Ovary (tissue), 9 donors: ENCODE data around the gene FHAD1. TPM values are rescaled to one million over a fixed set of nuclear protein-coding genes. Genes with fewer than 3 reads are reported as not detected.

Source experiments
- DNase-seq, 5 donors: peaks; one replicate each; pipeline ENCODE4 v3.0.0-alpha.2; 2019 to 2020
- H3K27ac ChIP-seq, 2 donors: fragments of 200-600 bp; one replicate each; pipeline versions ENCODE4 v1.5.1 to v1.8.0; 2019 to 2022
- H3K27me3 ChIP-seq: fragments of 200-600 bp; one replicate; pipeline ENCODE4 v1.8.0; 2022
- H3K36me3 ChIP-seq: fragments of 200-600 bp; sonication (generic); one replicate; pipeline ENCODE4 v1.5.1; 2019
- H3K4me1 ChIP-seq: one replicate; pipeline ENCODE4 v1.8.1; 2013; ENCODE audit warnings: mild to moderate bottlenecking, moderate library complexity; ENCODE audit not compliant: insufficient read depth
- H3K4me3 ChIP-seq: fragments of 200-600 bp; sonication (generic); one replicate; pipeline ENCODE4 v1.5.1; 2017
- H3K9me3 ChIP-seq, 2 donors: fragments of 200-600 bp in 1 of 2; sonication (generic) in 1 of 2; one replicate each; pipeline versions ENCODE4 v1.5.1 to v1.8.1; 2013 to 2019; ENCODE audit warnings: mild to moderate bottlenecking in 1 of 2, moderate library complexity in 1 of 2
- EP300 ChIP-seq: sonication (generic); formaldehyde crosslinking; IDR thresholded peaks from one replicate; pipeline ENCODE4 v1.6.1; 2017; ENCODE audit warnings: antibody characterized with exemption
- POLR2A ChIP-seq: fragments of 450-650 bp; IDR thresholded peaks from one replicate; pipeline ENCODE4 v1.6.1; 2017; ENCODE audit warnings: antibody characterized with exemption, mild to moderate bottlenecking, moderate library complexity
- WGBS, 3 donors: extraction: QIAGEN DNeasy Blood & Tissue Kit in 1 of 3; methylation state at CpG; one replicate each; pipeline versions ENCODE4 v1.1.5 to v1.1.7; 2013 to 2017; 5-methylcytosine and 5-hydroxymethylcytosine counted together
- intact Hi-C, 4 donors: fragments of 100-400 bp; cut with DNase I; formaldehyde crosslinking; loops; one replicate each; pipeline versions ENCODE4 v1.11.0 to v1.15.1; 2022 to 2023
- polyA plus RNA-seq, 2 donors: library from polyadenylated mRNA; stranded (reverse); fragments of 200-250 nt in 1 of 2; fragments of 350-450 nt in 1 of 2; fragmentation: Illumina TruSeq in 1 of 2; extraction: RNeasy Lipid Tissue Mini Kit (QIAGEN cat#74804) in 1 of 2; gene quantifications; one replicate each; pipeline ENCODE4 v1.2.3, GENCODE V29; 2013 to 2014
- total RNA-seq, 7 donors: library from RNA; depleted of rRNA in 2 of 7; stranded (reverse); fragments of >200 nt in 2 of 7; fragmentation: NEBNext Ultra II Directional in 3 of 7; extraction: Animal tissue kit (Norgen Biotek cat#: 25700) in 3 of 7; gene quantifications; one replicate each; pipeline versions ENCODE4 v1.1.0 to v1.2.4, GENCODE V29; 2016 to 2023
- TF ChIP-seq, protein P1 (sequence below), 3 donors: fragments of 450-650 bp in 2 of 3; fragments of 200-600 bp in 1 of 3; IDR thresholded peaks; one replicate each; pipeline versions ENCODE4 v1.5.1 to v1.8.0; 2016 to 2022; ENCODE audit warnings: antibody characterized with exemption in 3 of 3, mild to moderate bottlenecking in 1 of 3
- donor health status: DM: no; HTN: no; CAD: no; lungs with moderate emphysema.
- donor health status: DM: no; HTN: no; CAD: no.
- donor health status: Bipolar disorder and iron deficiency.
- donor health status: DM: yes; HTN: yes; CAD: no.
- donor health status: DM: no; HTN: no; CAD: no.
- donor health status: DM: yes; HTN: yes; CAD: no.

The FHAD1 gene
- total and polyA plus RNA-seq, 9 donors, result 0.40 to 23.0 (median 1.4) TPM

DNA sequence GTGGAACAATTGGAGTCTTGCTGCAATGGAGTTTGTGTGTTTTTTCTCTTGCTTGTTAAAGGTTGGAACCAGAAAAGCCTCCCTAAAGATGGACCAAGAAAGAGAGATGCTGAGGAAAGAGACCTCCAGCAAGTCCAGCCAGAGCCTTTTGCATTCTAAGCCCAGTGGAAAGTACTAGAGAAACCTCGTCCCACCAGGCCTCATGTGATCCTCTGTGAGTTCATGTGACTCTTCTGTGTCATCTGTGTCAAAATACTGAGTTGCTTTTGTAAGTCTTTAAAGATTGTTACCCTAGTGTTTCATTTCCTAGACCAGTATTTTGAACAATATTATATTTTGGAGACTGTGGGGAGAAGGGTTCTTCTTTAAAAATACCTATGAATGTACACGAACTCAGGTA lies 150.2 kb downstream of the FHAD1 start:
- WGBS, 3 donors, result 94 to 96% (median 95%) methylated on average over 2 of the region's 2 CpGs

GRCh38 chr1:15399710-15400109 lies 152.7 kb downstream of the FHAD1 start:
- no peak overlapping the region for H3K4me3 ChIP-seq
- H3K36me3 ChIP-seq, result no peaks in the 10 kb centered on the region
- H3K4me1 ChIP-seq, result no peaks in the 10 kb centered on the region
- no peak overlapping the region for H3K27ac ChIP-seq
- H3K27me3 ChIP-seq, result no peaks in the 10 kb centered on the region
- no peak for DNase-seq
- no peak for TF ChIP-seq POLR2A
- no peak for TF ChIP-seq EP300
- TF ChIP-seq, protein P1, sequence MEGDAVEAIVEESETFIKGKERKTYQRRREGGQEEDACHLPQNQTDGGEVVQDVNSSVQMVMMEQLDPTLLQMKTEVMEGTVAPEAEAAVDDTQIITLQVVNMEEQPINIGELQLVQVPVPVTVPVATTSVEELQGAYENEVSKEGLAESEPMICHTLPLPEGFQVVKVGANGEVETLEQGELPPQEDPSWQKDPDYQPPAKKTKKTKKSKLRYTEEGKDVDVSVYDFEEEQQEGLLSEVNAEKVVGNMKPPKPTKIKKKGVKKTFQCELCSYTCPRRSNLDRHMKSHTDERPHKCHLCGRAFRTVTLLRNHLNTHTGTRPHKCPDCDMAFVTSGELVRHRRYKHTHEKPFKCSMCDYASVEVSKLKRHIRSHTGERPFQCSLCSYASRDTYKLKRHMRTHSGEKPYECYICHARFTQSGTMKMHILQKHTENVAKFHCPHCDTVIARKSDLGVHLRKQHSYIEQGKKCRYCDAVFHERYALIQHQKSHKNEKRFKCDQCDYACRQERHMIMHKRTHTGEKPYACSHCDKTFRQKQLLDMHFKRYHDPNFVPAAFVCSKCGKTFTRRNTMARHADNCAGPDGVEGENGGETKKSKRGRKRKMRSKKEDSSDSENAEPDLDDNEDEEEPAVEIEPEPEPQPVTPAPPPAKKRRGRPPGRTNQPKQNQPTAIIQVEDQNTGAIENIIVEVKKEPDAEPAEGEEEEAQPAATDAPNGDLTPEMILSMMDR (IDR thresholded peaks at IDR 0.05), result no peak
- peaks cover 0 to 3% of the 10 kb centered on the region in 2 donors for H3K9me3 ChIP-seq
- intact Hi-C loops, result no loop called here
- WGBS, 3 donors, result 93 to 100% (median 99%) methylated on average over 2 of the region's 2 CpGs

More for the DNA sequence above, 150.2 kb downstream of the FHAD1 start:
- no peak overlapping the region for H3K27ac ChIP-seq
- intact Hi-C loops, result no loop called here
- H3K4me3 ChIP-seq, result no peak overlapping the region
- no peaks in the 10 kb centered on the region for H3K27me3 ChIP-seq
- no peaks in the 10 kb centered on the region for H3K4me1 ChIP-seq
- no peak for TF ChIP-seq EP300
- no peak for TF ChIP-seq POLR2A
- TF ChIP-seq, protein P1 (IDR thresholded peaks at IDR 0.05), result no peak
- H3K36me3 ChIP-seq, result no peaks in the 10 kb centered on the region
- peaks cover 0 to 3% of the 10 kb centered on the region in 2 donors for H3K9me3 ChIP-seq
- DNase-seq, result no peak

DNA sequence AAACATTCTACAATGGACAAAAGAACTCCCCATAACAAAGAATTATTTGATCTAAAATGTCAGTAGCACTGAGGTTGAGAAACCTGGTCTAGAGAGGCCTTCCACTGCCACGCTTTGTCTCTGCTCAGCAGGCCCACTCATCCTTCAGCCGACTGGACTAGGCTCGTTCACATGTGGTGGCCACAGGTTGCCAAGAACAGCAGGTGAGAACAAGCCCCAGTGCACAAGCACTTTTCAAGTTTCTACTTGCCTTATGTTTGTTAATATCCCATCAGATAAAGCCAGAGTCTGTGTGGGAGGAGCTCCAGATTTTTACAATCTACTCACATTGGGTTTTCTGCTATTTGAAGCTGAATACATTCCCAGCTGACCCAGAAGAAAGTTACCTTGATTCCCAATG lies 153.6 kb downstream of the FHAD1 start:
- Histone ChIP-seq H3K36me3 (no peaks in the 10 kb centered on the region), H3K27me3 (no peaks in the 10 kb centered on the region), H3K4me3 (no peak overlapping the region), H3K4me1 (no peaks in the 10 kb centered on the region), H3K27ac (no peak overlapping the region), H3K9me3 (peaks cover 0 to 3% of the 10 kb centered on the region in 2 donors)
- no peak for TF ChIP-seq POLR2A
- 92 to 96% (median 95%) methylated on average over 3 of the region's 3 CpGs for WGBS, 3 donors
- DNase-seq, result no peak
- intact Hi-C loops, result no loop called here

DNA sequence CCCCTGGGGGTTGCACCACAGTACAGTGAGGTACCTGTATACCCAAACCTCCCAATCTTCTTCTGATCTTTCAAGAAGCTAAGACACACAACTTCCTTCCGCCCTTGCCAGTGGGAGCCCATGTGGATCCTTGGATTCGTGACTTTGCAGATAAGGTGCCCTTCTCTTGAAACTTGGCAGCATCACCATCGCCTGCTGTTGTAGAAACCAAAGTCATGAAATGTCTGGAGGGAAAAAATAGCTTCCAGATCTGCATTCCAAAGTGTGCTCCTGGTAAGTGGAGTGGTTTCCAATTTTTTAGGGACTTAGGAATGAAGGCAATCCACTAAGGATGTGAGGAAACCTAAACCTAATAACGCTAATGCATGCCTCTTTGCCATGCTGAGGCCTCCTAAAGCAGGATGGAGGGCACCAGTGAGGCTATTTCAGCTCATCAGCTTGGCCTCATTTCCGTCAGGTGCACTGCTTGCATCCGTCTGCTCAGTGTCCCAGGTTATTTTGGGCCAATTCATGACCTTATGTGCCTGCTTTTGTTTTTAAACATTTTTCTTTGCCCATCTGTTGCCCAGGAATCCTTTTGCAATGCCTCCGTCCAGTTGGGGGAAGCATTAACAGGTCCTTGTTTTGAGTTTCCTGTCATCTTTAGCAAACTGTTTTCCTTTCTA lies 154.5 kb downstream of the FHAD1 start:
- H3K4me1 ChIP-seq, result no peaks in the 10 kb centered on the region
- no peaks in the 10 kb centered on the region for H3K36me3 ChIP-seq
- WGBS, 3 donors, result 45 to 65% (median 52%) methylated on average over 7 of the region's 7 CpGs
- intact Hi-C loops, result no loop called here
- H3K9me3 ChIP-seq, result peaks cover 0 to 3% of the 10 kb centered on the region in 2 donors
- H3K27ac ChIP-seq, result no peak overlapping the region
- DNase-seq, result no peak
- TF ChIP-seq EP300, result no peak
- TF ChIP-seq POLR2A, result no peak
- TF ChIP-seq, protein P1 (IDR thresholded peaks at IDR 0.05), result no peak
- no peak overlapping the region for H3K4me3 ChIP-seq
- H3K27me3 ChIP-seq, result no peaks in the 10 kb centered on the region

GRCh38 chr1:15402809-15403450 lies 155.9 kb downstream of the FHAD1 start:
- H3K4me3 ChIP-seq, result no peak overlapping the region
- WGBS, 3 donors, result 96% methylated on average over 5 of the region's 5 CpGs

More at GRCh38 chr1:15402809-15403450, 155.9 kb downstream of the FHAD1 start:
- TF ChIP-seq, protein P1 (IDR thresholded peaks at IDR 0.05), result no peak
- no peak for TF ChIP-seq POLR2A
- no peak for TF ChIP-seq EP300
- Histone ChIP-seq H3K27me3 (no peaks in the 10 kb centered on the region), H3K36me3 (no peaks in the 10 kb centered on the region), H3K4me1 (no peaks in the 10 kb centered on the region), H3K27ac (no peak overlapping the region), H3K9me3 (peaks cover 0 to 3% of the 10 kb centered on the region in 2 donors)
- no peak for DNase-seq
- intact Hi-C loops, result no loop called here
